ENCODE data around the gene HOMER3. TPM values are rescaled to one million over a fixed set of nuclear protein-coding genes. Genes with fewer than 3 reads are reported as not detected.
A peak's percentile ranks its signal among the peaks of the same experiment; 100 is the strongest.

HOMER3 gene
- total RNA-seq, 2 donors from 2014 or later: 21.9 to 29.5 TPM

DNA sequence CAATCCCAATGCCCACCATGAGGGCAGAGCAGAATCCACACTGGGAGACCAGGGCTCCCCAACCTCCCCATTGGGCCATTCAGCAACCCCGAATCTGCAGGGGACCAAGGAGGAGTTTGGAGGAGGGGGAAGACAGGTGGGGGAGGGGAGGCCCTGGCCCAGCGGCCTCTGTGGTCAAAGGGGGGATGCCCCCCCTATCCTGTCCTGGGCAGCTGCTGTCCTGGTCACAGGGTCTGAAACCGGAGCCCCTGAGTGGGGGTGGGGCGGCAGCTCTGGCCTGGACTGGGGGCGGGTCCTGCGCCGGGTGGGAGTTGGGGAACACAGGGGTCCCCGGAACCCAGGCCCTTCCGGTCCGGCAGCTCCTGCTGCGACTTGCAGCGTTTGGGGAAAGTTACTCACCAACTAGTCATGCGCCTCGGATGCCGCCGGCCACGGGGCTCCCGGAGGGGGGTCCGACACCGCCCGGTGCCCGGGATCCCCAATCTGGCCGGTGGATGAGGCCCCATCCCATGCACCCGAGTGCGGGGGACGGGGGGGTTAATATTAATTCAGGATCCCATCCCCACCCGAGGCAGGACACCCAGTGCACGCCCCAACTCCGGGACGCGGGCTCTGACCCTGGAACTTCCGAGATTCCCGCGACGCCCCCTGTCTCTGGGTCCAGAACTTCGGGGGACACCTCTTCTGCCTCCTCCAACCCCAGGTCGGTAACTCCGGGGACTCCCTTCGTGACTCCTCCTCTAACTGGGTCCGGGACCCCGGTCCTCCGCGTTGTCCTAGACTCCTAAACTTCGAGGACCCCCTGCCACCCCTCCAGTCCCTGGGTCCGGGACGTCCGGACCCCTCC is 872 bp downstream of the HOMER3 start:
- no peaks in the 10 kb centered on the region for H3K36me3 ChIP-seq
- no peaks in the 10 kb centered on the region for H3K4me1 ChIP-seq (replicated peaks)
- DNase-seq (ENCODE audit: low spot score): peak; percentile 20
- TF ChIP-seq POLR2AphosphoS5 (IDR thresholded peaks at IDR 0.05) (no peak), POLR2A (IDR thresholded peaks at IDR 0.05) (peak; percentile 36)
- TF ChIP-seq, protein P1, sequence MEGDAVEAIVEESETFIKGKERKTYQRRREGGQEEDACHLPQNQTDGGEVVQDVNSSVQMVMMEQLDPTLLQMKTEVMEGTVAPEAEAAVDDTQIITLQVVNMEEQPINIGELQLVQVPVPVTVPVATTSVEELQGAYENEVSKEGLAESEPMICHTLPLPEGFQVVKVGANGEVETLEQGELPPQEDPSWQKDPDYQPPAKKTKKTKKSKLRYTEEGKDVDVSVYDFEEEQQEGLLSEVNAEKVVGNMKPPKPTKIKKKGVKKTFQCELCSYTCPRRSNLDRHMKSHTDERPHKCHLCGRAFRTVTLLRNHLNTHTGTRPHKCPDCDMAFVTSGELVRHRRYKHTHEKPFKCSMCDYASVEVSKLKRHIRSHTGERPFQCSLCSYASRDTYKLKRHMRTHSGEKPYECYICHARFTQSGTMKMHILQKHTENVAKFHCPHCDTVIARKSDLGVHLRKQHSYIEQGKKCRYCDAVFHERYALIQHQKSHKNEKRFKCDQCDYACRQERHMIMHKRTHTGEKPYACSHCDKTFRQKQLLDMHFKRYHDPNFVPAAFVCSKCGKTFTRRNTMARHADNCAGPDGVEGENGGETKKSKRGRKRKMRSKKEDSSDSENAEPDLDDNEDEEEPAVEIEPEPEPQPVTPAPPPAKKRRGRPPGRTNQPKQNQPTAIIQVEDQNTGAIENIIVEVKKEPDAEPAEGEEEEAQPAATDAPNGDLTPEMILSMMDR (IDR thresholded peaks at IDR 0.05): no peak
- H3K27ac ChIP-seq: peak overlapping the region; percentile 31 to 54
- intact Hi-C loops (cut with DNase I): no loop called here
- no peaks in the 10 kb centered on the region for H3K9me3 ChIP-seq
- H3K4me3 ChIP-seq: peak overlapping the region; percentile 52
- WGBS: under 1% methylated on average over 47 of the region's 47 CpGs
- no peaks in the 10 kb centered on the region for H3K27me3 ChIP-seq (replicated peaks; ENCODE audit: insufficient read depth)

- TF ChIP-seq, protein P1 (IDR thresholded peaks at IDR 0.05): no peak
- no peaks in the 10 kb centered on the region for H3K9me3 ChIP-seq
- no peaks in the 10 kb centered on the region for H3K36me3 ChIP-seq
- H3K27me3 ChIP-seq (replicated peaks; ENCODE audit: insufficient read depth): no peaks in the 10 kb centered on the region
- H3K27ac ChIP-seq: no peak overlapping the region
- WGBS: 87% methylated on average over 3 of the region's 3 CpGs
- H3K4me1 ChIP-seq (replicated peaks): no peaks in the 10 kb centered on the region
- no peak for DNase-seq (ENCODE audit: low spot score)
- no peak overlapping the region for H3K4me3 ChIP-seq
- intact Hi-C loops (cut with DNase I): no loop called here
Observed at GRCh38 chr19:18939163-18939562, 1.9 kb downstream of the HOMER3 start.

- H3K4me1 ChIP-seq (replicated peaks): no peaks in the 10 kb centered on the region
- no peak for TF ChIP-seq POLR2A (IDR thresholded peaks at IDR 0.05)
- TF ChIP-seq, protein P1 (IDR thresholded peaks at IDR 0.05): no peak
- H3K27ac ChIP-seq: no peak overlapping the region
- no peaks in the 10 kb centered on the region for H3K27me3 ChIP-seq (replicated peaks; ENCODE audit: insufficient read depth)
- 90% methylated on average over 13 of the region's 13 CpGs for WGBS
- DNase-seq (ENCODE audit: low spot score): no peak
- H3K9me3 ChIP-seq: no peaks in the 10 kb centered on the region
- no peak overlapping the region for H3K4me3 ChIP-seq
- H3K36me3 ChIP-seq: peaks cover 0 to 1% of the 10 kb centered on the region in 2 donors
- intact Hi-C loops (cut with DNase I): no loop called here
Observed at GRCh38 chr19:18933297-18933696, 7.7 kb downstream of the HOMER3 start.

GRCh38 chr19:18932216-18932841 is 8.7 kb downstream of the HOMER3 start:
- intact Hi-C loops (cut with DNase I): no loop called here
- Histone ChIP-seq H3K9me3 (no peaks in the 10 kb centered on the region), H3K27me3 (replicated peaks; ENCODE audit: insufficient read depth) (no peaks in the 10 kb centered on the region), H3K4me3 (no peak overlapping the region), H3K27ac (no peak overlapping the region), H3K36me3 (peaks cover 0 to 4% of the 10 kb centered on the region in 2 donors), H3K4me1 (replicated peaks) (no peaks in the 10 kb centered on the region)
- no peak for DNase-seq (ENCODE audit: low spot score)
- WGBS: 53% methylated on average over 37 of the region's 37 CpGs
- TF ChIP-seq, protein P1 (IDR thresholded peaks at IDR 0.05): no peak
- TF ChIP-seq POLR2AphosphoS5 (IDR thresholded peaks at IDR 0.05) (no peak), POLR2A (IDR thresholded peaks at IDR 0.05) (no peak)
